ENCODE data around the gene USP22.

Gene USP22

DNA sequence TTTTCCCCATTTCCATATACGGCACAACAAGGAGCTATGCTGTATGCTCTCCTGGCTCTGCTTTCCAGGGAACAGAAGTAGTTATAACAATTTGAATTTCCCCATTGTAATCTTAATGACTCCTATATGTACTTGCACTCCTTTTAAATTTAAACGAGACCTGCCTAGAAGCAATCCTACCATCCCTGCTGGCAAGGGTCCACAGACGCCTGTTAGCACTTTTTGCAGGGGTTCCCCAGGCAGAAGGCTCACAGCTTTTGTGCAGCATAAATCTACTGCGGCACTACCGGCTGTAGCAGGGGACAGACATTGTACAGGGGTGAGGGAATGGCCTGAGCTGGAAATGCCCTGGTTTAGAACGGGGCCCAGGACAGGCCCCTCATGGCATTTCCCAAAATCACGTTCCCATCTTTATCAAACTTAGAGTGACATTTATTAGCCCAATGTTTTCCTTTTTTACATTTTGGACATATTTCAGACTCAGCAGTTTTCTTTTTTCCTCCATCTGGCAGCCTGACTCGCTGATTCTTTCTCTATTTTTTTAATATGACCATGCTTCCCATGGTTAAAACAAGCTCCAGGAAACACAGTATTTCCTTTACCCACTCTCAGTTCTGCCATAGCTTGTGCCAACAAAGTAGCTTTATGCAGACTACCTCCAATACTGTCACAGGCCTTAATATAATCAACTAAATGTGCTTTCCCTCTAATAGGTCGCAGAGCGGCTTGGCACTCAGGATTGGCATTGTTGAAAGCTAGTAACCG is 35.4 kb upstream of the USP22 start:
- H3K27ac ChIP-seq, result no peak overlapping the region
- no peaks in the 10 kb centered on the region for H3K36me3 ChIP-seq
- peaks cover 15% of the 10 kb centered on the region for H3K4me1 ChIP-seq
- H3K27me3 ChIP-seq, result no peaks in the 10 kb centered on the region
- peak overlapping the region; percentile 44 for H3K4me2 ChIP-seq
- no peak for TF ChIP-seq Cebpa-rat (IDR thresholded peaks at IDR 0.05)
- H3K9ac ChIP-seq, result no peak overlapping the region
- peaks cover 18% of the 10 kb centered on the region for H3K9me3 ChIP-seq
- H3K4me3 ChIP-seq, result no peak overlapping the region
- no peaks in the 10 kb centered on the region for H4K20me1 ChIP-seq

DNA sequence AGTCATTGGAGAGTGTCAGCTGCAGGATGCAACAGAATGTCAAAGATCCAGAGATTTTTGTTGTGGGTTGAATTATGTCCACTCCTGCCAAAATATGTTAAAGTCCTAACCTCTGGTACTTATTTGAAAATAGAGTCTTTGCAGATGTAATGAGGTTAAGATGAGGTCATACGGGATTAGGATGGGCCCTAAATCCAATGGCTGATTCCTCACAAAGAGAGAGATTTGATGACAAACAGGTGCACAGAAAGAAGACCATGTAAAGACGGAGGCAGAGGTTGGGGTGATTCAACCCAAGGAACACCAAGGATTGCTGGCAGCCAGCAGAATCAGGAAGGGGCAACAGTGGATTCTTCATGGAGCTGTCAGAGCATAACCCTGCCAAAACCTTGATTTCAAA is 34.5 kb upstream of the USP22 start:
- H3K4me3 ChIP-seq, result no peak overlapping the region
- H4K20me1 ChIP-seq, result no peaks in the 10 kb centered on the region
- H3K27me3 ChIP-seq, result no peaks in the 10 kb centered on the region
- no peaks in the 10 kb centered on the region for H3K36me3 ChIP-seq
- H3K9me3 ChIP-seq, result peaks cover 17% of the 10 kb centered on the region
- H3K27ac ChIP-seq, result no peak overlapping the region
- H3K4me1 ChIP-seq, result peaks cover 10% of the 10 kb centered on the region
- TF ChIP-seq Cebpa-rat (IDR thresholded peaks at IDR 0.05), result no peak
- no peak overlapping the region for H3K4me2 ChIP-seq
- H3K9ac ChIP-seq, result no peak overlapping the region

DNA sequence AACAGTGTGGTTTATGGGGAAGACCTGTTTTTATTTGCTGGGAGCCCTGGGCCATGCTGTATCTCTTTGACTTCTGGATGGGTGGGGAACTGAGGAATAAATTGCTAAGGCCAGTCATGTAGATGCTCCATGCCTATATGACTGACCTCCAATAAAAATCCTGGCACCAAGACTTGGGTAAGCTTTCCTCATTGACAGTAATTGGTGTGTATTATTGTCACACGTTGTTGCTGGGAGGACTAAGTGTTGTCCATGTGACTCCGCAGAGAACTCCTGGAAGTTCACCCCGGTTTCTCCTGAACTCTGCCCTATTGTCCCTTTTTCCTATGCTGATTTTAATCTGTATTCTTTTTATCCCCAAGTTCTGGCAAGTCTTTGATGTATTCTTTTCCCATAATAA is 33.4 kb upstream of the USP22 start:
- H4K20me1 ChIP-seq, result no peaks in the 10 kb centered on the region
- no peak overlapping the region for H3K4me3 ChIP-seq
- no peaks in the 10 kb centered on the region for H3K36me3 ChIP-seq
- no peaks in the 10 kb centered on the region for H3K27me3 ChIP-seq
- H3K4me1 ChIP-seq, result peaks cover 18% of the 10 kb centered on the region
- no peak overlapping the region for H3K9ac ChIP-seq
- peaks cover 9% of the 10 kb centered on the region for H3K9me3 ChIP-seq
- no peak for TF ChIP-seq Cebpa-rat (IDR thresholded peaks at IDR 0.05)
- H3K27ac ChIP-seq, result no peak overlapping the region
- no peak overlapping the region for H3K4me2 ChIP-seq

DNA sequence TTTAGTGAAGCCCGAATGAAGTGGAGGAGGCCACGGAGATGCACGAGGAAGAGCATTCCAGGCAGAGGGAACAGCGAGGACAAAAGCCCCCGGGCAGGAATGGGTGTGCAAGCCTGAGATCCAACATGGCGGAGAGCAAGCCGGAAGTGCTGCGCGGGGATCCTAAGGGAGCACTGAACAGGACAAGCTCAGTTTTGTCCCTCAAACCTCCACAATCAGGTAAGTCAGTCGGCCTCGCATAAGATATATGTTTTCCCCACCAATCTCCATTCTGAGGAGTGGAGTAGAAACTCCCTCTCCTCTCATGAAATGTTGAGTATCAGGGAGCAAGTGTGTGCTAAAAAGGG is 32.9 kb upstream of the USP22 start:
- Histone ChIP-seq H3K9me3 (peaks cover 9% of the 10 kb centered on the region), H3K4me3 (no peak overlapping the region), H3K9ac (no peak overlapping the region), H3K27ac (no peak overlapping the region), H3K27me3 (no peaks in the 10 kb centered on the region), H3K4me2 (no peak overlapping the region), H3K4me1 (peaks cover 23% of the 10 kb centered on the region), H3K36me3 (no peaks in the 10 kb centered on the region), H4K20me1 (no peaks in the 10 kb centered on the region)
- no peak for TF ChIP-seq Cebpa-rat (IDR thresholded peaks at IDR 0.05)

DNA sequence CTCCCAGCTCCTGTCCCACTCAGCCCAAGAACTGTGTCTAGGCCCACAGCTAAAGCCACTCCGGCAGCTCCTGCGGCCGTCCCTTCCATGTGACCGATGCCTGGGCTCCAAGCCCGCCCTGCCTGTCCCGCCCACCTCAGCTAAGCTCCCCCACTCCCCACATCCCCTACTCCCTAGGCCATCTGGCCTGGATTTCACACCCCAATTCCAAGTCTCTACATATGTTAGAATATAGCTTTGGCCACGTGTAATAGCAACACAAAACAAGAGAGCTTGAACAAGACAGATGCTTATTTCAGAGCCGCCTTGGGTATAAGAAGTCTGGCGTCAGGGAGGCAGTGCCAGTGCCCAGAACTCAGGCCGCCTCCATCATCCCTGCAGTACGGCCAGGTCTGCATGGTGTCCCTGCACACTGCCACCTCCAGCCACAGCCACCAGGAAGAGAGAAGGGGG is 30.0 kb upstream of the USP22 start:
- no peak overlapping the region for H3K4me3 ChIP-seq
- no peaks in the 10 kb centered on the region for H3K36me3 ChIP-seq
- H3K27me3 ChIP-seq, result no peaks in the 10 kb centered on the region
- no peaks in the 10 kb centered on the region for H4K20me1 ChIP-seq
- no peak for TF ChIP-seq Cebpa-rat (IDR thresholded peaks at IDR 0.05)
- no peak overlapping the region for H3K9ac ChIP-seq
- H3K4me1 ChIP-seq, result peaks cover 35% of the 10 kb centered on the region
- no peak overlapping the region for H3K4me2 ChIP-seq
- H3K27ac ChIP-seq, result no peak overlapping the region
- no peaks in the 10 kb centered on the region for H3K9me3 ChIP-seq

DNA sequence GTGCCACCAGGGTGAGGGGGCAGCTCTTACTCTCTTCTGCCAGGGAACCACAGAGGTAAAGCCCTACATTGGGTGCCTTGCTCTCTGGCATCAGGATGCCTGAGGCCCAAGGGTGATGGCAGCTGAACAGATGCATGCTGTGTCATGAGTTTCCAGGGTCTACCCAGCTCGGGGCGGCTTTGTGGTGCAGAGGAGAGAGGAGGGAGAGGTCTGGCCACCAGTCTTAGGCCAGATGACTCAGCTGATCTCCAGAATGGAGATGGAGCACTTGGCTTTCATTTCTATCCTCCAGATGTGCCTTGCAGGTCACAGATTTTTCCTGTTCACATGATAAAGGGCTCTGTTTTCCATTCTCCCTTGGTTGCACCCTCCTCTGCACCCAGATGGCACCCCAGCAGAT is 23.6 kb upstream of the USP22 start:
- no peak overlapping the region for H3K4me3 ChIP-seq
- 0 out of 2 replicates have a peak overlapping the region, but pooled peaks have one; percentile 29 for H3K9ac ChIP-seq
- TF ChIP-seq Cebpa-rat (IDR thresholded peaks at IDR 0.05), result no peak
- H3K9me3 ChIP-seq, result no peaks in the 10 kb centered on the region
- no peak overlapping the region for H3K4me2 ChIP-seq
- H3K27ac ChIP-seq, result peak overlapping the region; percentile 14; the same call in 1 of the 2 replicates
- no peaks in the 10 kb centered on the region for H3K36me3 ChIP-seq
- H3K4me1 ChIP-seq, result peaks cover 72% of the 10 kb centered on the region
- H3K27me3 ChIP-seq, result no peaks in the 10 kb centered on the region
- no peaks in the 10 kb centered on the region for H4K20me1 ChIP-seq

DNA sequence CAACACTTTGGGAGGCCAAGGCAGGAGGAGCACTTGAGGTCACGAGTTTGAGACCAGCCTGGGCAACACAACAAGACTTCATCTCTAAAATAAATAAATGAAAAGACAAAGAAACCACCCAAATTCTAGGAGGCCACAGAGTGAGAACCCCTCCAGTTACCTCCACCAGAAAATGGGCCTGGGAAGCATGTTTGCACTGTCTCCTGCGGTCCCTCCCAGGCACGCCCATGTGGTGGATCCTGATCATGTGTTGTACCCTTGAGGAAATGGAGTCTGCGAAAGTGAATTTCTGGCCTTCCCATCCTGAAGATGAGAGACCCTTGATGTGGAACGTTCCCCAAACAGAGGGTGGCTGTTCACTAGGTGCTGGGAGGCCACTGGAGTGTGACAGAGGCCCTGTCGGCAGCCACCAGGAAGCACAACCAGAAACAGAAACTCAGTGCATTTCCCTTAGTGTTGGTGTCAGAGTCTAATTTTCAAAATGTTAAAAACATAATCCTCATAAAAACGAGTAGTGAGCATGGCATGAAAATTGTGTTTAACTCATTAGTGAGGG is 19.2 kb upstream of the USP22 start:
- peak overlapping the region; percentile 87 for H3K4me2 ChIP-seq

DNA sequence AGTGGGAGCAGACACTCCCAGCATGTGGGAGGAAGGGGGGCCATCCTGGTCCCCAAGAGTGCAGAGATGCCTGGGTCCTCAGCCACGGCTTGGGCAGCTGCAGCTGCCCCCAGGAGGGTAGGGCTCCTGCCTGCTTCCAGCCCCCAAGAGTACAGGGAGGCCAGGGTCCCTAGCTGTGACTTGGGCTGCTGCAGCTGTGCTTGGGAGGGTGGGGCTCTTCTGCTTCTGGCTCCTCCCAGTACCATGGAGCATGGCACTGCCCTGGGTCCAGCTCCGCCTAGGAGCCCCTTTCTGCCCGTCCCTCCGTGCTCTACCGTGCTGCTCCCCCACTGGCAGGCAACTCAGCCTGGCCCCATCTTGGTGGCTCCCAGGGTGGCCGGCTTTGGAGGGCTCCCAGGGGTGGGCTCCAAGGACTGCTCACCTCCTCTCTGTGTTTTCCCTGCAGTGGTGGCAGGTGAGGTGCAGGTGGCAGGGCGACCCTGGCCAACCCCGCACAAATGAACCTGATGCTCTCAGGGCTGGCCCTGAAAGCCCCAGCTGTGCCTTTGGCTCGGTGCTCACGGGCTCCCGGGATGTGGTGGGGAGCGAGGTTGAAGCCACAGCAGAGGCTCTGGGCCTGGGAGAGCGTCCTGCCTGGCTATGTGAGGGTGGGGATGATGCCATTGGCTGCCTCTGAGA is 18.5 kb upstream of the USP22 start:
- no peaks in the 10 kb centered on the region for H4K20me1 ChIP-seq
- no peak for TF ChIP-seq Cebpa-rat (IDR thresholded peaks at IDR 0.05)
- peak overlapping the region; percentile 87 for H3K4me2 ChIP-seq
- H3K9ac ChIP-seq, result peak overlapping the region; percentile 72; the same call in 1 of the 2 replicates
- H3K4me3 ChIP-seq, result 0 out of 2 replicates have a peak overlapping the region, but pooled peaks have one; percentile 9
- peak overlapping the region; percentile 81 for H3K27ac ChIP-seq
- no peaks in the 10 kb centered on the region for H3K36me3 ChIP-seq
- no peaks in the 10 kb centered on the region for H3K27me3 ChIP-seq
- no peaks in the 10 kb centered on the region for H3K9me3 ChIP-seq
- peaks cover 59% of the 10 kb centered on the region for H3K4me1 ChIP-seq

More for the DNA sequence above, 19.2 kb upstream of the USP22 start:
- no peaks in the 10 kb centered on the region for H3K27me3 ChIP-seq
- H3K4me1 ChIP-seq, result peaks cover 61% of the 10 kb centered on the region
- no peaks in the 10 kb centered on the region for H3K36me3 ChIP-seq
- H3K9me3 ChIP-seq, result no peaks in the 10 kb centered on the region
- no peaks in the 10 kb centered on the region for H4K20me1 ChIP-seq
- peak overlapping the region; percentile 72 for H3K9ac ChIP-seq
- H3K4me3 ChIP-seq, result peak overlapping the region; percentile 14; the same call in 1 of the 2 replicates
- peak overlapping the region; percentile 81 for H3K27ac ChIP-seq
- no peak for TF ChIP-seq Cebpa-rat (IDR thresholded peaks at IDR 0.05)

DNA sequence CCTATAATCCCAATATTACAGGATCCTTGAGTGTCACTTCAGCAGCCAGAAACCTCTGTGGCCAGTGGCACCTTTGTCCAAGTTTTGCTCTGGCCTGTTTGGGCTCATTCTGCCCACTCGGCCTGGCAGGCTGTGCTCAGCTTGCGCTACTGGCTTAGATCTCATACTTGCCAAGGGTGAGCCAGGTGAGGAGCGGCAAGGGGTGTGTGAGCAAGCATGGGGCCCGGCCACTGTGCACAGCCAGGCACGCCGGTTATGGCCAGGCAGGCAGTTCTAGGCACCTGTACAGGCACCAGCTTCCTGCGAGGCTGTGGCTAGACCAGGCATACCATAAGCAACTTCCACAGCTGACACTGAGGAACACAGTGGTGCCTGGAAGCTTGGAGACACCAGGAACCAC is 16.9 kb upstream of the USP22 start:
- Histone ChIP-seq H3K9ac (no peak overlapping the region), H3K4me1 (peaks cover 52% of the 10 kb centered on the region), H3K27me3 (no peaks in the 10 kb centered on the region), H3K36me3 (no peaks in the 10 kb centered on the region), H3K9me3 (no peaks in the 10 kb centered on the region), H4K20me1 (no peaks in the 10 kb centered on the region), H3K4me2 (no peak overlapping the region), H3K27ac (peak overlapping the region; percentile 81), H3K4me3 (no peak overlapping the region)
- no peak for TF ChIP-seq Cebpa-rat (IDR thresholded peaks at IDR 0.05)

Data from BLaER1 (cell line).